ENCODE data around the gene ADD1. TPM values are rescaled to one million over a fixed set of nuclear protein-coding genes. Genes with fewer than 3 reads are reported as not detected.
A peak's percentile ranks its signal among the peaks of the same experiment; 100 is the strongest.

Gene ADD1
- total and polyA plus RNA-seq, 2 donors (not counting 1 experiment from before 2014, with no cell fraction given): 302 to 383 TPM

GRCh38 chr4:2799224-2799911 is 44.3 kb upstream of the ADD1 start:
- intact Hi-C loops (cut with micrococcal nuclease): loop anchor here (2.0 kb wide), 1 partner anchor 13 kb away; no protein-coding TSS in a partner anchor

More at GRCh38 chr4:2799224-2799911, 44.3 kb upstream of the ADD1 start:
- Histone ChIP-seq H3K27me3 (replicated peaks in 1 of 4; ENCODE audit: control extremely low read depth in 1 of 4, control insufficient read depth in 3 of 4, insufficient read depth in 4 of 4, low read length in 3 of 4) (no peaks in the 10 kb centered on the region), H3K27ac (ENCODE audit: low read length in 2 of 2) (peak overlapping the region; percentile 76 to 83), H3K4me3 (ENCODE audit: control extremely low read depth in 1 of 5, extremely low read depth in 1 of 5, insufficient read depth in 1 of 5, low read depth in 2 of 5, low read length in 4 of 5) (peak overlapping the region; percentile 46 to 67 (median 59)), H3K36me3 (replicated peaks in 1 of 2; ENCODE audit: control extremely low read depth in 1 of 2, control insufficient read depth in 1 of 2, extremely low read depth in 1 of 2, insufficient read depth in 2 of 2, low read length in 1 of 2) (peaks cover 0 to 13% of the 10 kb centered on the region in 2 experiments), H3K4me2 (replicated peaks; ENCODE audit: low read depth, low read length, poor library complexity, severe bottlenecking) (peak overlapping the region; percentile 86), H3K79me2 (ENCODE audit: control insufficient read depth, insufficient read depth, low read length) (peaks cover 81% of the 10 kb centered on the region), H3K9me3 (ENCODE audit: control extremely low read depth in 1 of 3, control insufficient read depth in 2 of 3, insufficient read depth in 1 of 3, low read length in 2 of 3) (no peaks in the 10 kb centered on the region), H2AFZ (ENCODE audit: insufficient read depth, low read depth, low read length, poor library complexity, severe bottlenecking) (peak overlapping the region; percentile 20), H3K9ac (ENCODE audit: low read length) (peak overlapping the region; percentile 63), H3K4me1 (ENCODE audit: control insufficient read depth in 2 of 2, insufficient read depth in 2 of 2, low read length in 2 of 2) (peaks cover 75 to 95% of the 10 kb centered on the region in 2 donors), H4K20me1 (ENCODE audit: control insufficient read depth, insufficient read depth, low read length, poor library complexity, severe bottlenecking) (peaks cover 16% of the 10 kb centered on the region)
- ATAC-seq (ENCODE audit: low read depth) (no peak), DNase-seq (no peak)
- WGBS (ENCODE audit: insufficient coverage): 40% methylated on average over 13 of the region's 14 CpGs
- POLR2A ChIA-PET: interaction anchor here (0.8 to 3.0 kb wide), 9 partner anchors 8 to 163 kb away, joined by 3 to 18 read pairs (median 4); no protein-coding TSS in a partner anchor
- H3K27ac Mint-ChIP-seq: peak overlapping the region; percentile 90
- TF ChIP-seq CTCF (IDR thresholded peaks at IDR 0.05) (no peak), EZH2 (IDR thresholded peaks at IDR 0.05; ENCODE audit: borderline replicate concordance, insufficient read depth, low read depth, low read length, poor library complexity, severe bottlenecking) (no peak)
- peaks cover 70% of the 10 kb centered on the region for H3K4me1 Mint-ChIP-seq
- H3K4me3 Mint-ChIP-seq: peak overlapping the region; percentile 83
- no peaks in the 10 kb centered on the region for H3K9me3 Mint-ChIP-seq (ENCODE audit: insufficient read depth)
- CTCF ChIA-PET: interaction anchor here (1.2 to 1.9 kb wide), 3 partner anchors 10 to 35 kb away, joined by 3 to 6 read pairs (median 5); no protein-coding TSS in a partner anchor
- H3K27me3 Mint-ChIP-seq: no peaks in the 10 kb centered on the region
